HG02840 (cell line): ENCODE data around the gene PSG5.
"Not testable (repeated sequence)": the region's sequence is repeated elsewhere in the genome, so short reads cannot be mapped to it uniquely, and the experiment has no call there.

Experiments
- ATAC-seq: cut with Tn5 transposase; IDR thresholded peaks from one replicate; pipeline ENCODE4 v1.9.1; 2021; ENCODE audit warnings: mild to moderate bottlenecking, moderate library complexity, moderate number of reproducible peaks; ENCODE audit not compliant: unreplicated experiment, low FRiP score

PSG5 gene

DNA sequence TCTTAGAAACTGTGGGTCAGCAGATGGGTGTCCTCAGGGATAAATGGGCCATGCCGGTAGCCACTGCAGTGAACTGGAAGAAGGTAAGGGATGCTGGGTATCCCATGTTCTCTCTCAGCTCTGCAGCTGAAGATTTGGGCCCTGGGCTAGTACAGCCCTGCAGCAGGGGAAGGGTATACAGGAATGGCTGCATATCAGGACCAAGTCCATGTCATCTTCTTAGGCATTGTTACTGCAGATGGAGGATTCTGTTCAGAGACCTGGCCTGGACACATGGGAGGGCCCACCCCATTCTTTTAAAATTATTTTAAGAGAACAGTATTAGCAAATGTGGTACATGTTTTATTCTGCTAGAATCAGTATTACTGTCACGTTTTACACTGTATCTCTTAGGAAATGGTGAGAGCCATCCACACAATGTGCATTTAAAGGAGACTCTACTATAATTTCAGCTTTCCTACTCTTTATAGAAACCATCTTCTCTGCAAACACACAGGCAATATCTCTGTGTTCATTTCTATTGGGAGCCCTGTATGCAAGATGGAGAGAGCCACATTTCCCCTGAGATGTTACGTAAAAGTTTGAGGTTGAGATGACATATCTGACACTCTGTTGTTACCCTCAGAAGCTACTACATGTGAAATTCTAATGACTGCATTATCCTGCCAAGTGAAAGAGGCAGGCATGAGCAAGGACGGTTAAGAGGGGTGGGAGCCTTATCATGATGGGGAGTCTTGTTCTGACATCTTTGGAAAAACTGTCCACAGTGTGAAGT, 6.2 kb upstream of the PSG5 start:
- ATAC-seq = not testable (repeated sequence)

GRCh38 chr19:43188092-43188491, 1.8 kb upstream of the PSG5 start:
- not testable (repeated sequence) for ATAC-seq

DNA sequence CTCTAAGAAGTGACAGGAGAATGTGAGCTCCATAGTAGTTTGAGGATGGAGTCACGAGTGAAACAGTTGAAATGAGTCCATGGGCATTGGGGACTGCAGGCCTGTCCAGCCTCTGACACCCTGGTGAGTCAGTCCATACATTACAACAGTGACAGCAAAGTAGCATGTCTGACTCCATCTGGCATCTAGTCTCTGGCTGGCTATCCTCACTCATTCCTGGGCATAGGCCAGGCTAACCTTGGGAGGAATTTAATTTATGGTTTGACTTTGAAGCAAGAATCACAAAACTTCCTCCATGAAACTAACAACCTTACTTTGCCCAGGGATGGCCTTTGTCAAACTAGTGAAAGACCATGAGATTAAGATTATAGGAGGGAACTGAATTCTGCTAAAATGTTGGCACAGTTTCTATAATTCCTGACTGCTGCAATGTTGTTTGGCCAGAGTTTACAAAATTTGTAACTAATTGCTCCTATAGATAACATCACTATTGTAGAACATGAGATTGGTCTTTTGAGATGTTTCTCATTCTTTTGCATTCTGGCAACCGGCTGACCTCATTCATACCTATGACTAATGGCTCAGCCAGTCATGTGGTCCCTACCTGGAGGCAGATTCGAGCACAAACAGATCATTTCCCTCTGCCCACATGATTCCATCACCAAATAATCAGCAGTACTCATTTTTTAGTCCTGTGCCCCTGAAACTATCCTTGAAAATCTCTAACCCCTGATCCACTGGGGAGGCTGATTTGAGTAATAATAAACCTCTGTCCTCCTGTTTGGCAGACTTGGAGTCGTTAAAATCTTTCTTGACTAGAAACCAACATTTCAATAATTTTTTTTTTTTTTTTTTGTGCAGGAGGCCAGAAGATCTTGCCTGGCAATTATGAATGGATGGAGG, 4.2 kb downstream of the PSG5 start:
- ATAC-seq = not testable (repeated sequence)

DNA sequence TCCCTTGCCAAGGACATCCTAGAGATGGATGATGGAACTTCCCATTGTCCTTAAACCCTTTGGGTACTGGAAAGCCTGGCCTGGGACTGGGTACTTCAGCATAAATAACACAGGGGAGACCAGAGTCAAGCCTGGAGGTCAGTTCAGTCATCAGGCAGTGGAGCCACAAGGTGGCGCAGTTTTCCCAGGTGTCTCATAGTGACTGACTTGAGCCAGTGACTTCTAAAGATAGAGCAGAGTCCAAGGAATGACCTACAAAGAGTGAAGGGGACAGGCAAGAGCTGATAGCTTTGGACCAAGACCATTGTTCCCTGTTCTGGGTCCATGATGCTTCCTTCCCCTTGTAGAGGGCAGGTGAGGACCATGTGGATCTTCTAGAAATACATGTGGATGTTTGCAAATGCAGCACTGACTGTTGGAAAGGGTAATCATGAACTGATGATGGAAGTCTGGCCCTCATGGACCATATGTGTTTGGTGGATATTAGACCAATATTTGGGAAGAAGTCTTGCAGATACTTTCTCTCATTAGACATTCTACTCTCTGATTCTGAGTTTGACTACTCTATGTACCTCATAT, 6.7 kb downstream of the PSG5 start:
- ATAC-seq = not testable (repeated sequence)

DNA sequence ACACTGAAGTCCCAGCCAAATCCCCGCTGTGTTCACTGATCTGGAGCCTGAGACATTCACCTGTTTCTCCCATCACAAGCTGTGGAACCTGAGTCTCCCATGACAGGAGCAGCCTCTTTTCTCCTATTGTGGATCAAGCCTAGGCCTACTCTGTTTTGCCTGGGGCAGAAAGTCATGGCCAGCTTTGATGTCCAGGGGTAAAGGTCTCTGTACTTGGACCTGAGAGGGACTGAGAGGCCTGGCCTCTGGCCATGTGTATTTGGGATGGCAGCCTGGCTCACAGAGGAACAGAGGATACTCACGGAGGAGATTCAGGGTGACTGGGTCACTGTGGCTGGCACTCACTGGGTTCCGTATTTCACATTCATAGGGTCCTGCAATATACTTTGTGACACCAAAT, 7.8 kb downstream of the PSG5 start:
- ATAC-seq = not testable (repeated sequence)

- not testable (repeated sequence) for ATAC-seq
Observed at GRCh38 chr19:43165906-43166305, 20.4 kb downstream of the PSG5 start.

DNA sequence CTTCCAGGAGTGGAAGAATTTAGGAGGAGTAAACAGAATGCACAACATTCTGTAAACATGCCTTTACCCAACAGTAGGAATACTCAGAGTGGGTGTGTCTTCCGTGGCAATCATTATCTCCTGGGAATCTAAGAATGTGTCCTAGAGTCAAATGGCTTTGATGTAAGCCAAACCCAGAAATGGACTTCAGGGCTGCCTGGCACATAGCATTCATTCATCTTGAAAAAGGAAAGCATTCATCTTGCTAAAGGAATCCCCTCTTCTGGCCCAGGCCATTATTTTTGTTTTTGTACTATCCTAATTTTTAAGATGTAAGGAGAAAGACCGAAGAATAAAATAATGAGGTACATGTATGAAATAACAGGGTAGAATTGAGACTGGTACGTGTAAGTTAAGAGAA, 23.2 kb downstream of the PSG5 start:
- not testable (repeated sequence) for ATAC-seq

GRCh38 chr19:43162261-43162660, 24.1 kb downstream of the PSG5 start:
- not testable (repeated sequence) for ATAC-seq

GRCh38 chr19:43152214-43152613, 34.1 kb downstream of the PSG5 start:
- ATAC-seq = no peak

DNA sequence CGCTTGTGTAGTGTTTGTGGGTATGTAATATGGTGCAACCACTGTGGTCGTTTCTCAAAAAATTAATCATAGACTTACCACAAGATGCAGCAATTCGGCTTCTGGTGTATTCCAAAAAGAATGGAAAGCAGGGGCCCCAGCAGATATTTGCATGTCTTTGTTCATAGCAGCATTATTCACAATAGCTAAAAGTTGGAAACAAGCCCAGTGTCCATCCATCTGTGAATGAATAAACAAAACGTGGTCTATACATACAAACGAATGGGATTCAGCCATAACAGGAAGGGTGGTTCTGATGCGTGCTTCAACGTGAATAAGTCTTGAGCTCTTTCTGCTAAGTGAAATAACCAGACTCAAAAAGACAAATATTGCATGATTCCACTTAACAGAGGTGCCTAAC, 36.5 kb downstream of the PSG5 start:
- not testable (repeated sequence) for ATAC-seq

DNA sequence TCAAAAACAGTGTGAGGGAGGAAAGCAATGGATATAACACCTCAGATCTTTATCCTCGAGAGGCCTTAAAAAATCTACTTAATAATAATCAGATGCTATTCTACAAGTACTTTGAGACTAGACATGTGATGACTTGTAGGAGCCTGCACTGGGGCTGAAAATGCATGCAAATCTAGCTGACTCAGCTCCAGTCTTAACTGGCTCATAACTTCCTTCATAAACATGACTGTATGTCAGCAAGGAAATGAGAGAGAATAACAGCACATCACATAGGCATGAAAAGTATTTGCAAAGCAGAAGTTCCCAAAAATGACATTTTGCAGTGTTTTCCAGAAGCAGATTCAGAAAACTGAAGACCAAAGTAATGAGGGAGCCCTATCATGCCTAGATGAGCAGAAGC, 38.1 kb downstream of the PSG5 start:
- ATAC-seq = no peak

- not testable (repeated sequence) for ATAC-seq
Observed at GRCh38 chr19:43141763-43142162, 44.6 kb downstream of the PSG5 start.

- ATAC-seq = no peak
Observed at GRCh38 chr19:43132696-43133095, 53.6 kb downstream of the PSG5 start.

GRCh38 chr19:43131281-43131842, 55.0 kb downstream of the PSG5 start:
- not testable (repeated sequence) for ATAC-seq

DNA sequence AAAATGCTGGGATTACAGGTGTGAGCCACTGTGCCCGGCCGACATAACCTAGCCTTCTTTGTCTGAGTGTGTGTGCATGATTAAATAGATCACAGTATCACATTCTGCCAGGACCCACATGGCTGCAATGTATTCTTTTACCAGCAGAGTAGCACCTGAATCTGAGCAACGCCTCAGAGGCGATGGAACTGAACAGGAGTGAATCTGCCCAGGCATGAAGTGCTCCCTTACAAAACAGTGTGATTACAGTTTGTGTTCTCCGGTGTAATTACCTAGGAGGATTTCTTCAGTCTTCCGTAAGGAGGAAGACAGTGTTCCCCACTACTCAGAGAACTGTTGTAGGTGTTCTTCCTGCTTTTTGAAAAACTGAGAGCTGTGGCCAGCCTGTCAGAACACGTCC, 57.1 kb downstream of the PSG5 start:
- ATAC-seq = not testable (repeated sequence)

DNA sequence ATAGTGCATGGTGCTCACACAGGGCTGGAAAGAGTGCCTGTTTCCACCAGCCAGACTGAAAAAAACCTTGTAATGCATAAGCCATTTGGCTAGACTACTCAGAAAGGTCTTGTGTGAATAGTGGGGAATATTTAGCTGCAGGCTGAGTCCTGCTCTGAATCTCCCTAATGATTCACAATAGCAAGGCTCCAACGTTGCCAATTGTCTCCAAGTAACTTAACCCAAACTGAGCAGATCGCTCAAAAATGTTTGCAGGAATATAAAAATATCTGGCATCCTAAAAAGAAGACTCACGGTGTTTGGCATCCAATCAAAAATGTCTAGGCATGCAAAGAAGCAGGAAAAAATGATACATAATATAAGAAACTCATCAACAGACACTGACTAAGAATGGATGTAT, 59.0 kb downstream of the PSG5 start:
- not testable (repeated sequence) for ATAC-seq

GRCh38 chr19:43126720-43127119, 59.6 kb downstream of the PSG5 start:
- ATAC-seq = no peak

DNA sequence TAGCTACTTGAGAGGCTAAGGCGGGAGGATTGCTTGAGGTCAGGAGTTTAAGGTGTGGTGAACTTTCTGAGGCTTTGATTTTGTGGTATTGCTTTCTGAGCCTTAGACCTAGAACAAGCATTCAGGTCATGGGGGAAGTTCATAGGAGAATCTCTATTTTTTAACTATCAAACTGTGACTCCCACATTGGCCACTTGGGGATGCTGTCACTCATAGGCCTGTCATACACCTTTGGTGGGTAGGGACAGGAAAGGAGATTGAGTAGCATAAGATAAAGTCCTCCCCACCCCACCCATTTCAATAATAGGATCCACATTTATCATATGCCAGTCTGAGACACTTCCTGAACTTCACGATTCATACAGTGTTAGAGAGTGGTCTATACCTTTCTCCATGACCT, 62.0 kb downstream of the PSG5 start:
- ATAC-seq = no peak

GRCh38 chr19:43120433-43121026, 65.8 kb downstream of the PSG5 start:
- not testable (repeated sequence) for ATAC-seq

GRCh38 chr19:43119526-43119925, 66.8 kb downstream of the PSG5 start:
- ATAC-seq = not testable (repeated sequence)
